Umbilical cord (tissue), 2 donors: ENCODE results near the gene DDX46. TPM values are rescaled to one million over a fixed set of nuclear protein-coding genes. Genes with fewer than 3 reads are reported as not detected.
A peak's percentile ranks its signal among the peaks of the same experiment; 100 is the strongest.
"Not testable (repeated sequence)": the region's sequence is repeated elsewhere in the genome, so short reads cannot be mapped to it uniquely, and the experiment has no call there.

ENCODE experiments used
- DNase-seq: peaks from one replicate; pipeline ENCODE4 v3.0.0-alpha.2; 2015; ENCODE audit warnings: low spot score
- total RNA-seq: library from RNA; depleted of rRNA; stranded (reverse); fragments of >200 nt; gene quantifications from one replicate; pipeline ENCODE4 v1.2.3, GENCODE V29; 2014; ENCODE audit warnings: low replicate concordance; ENCODE audit not compliant: insufficient read depth

DDX46 gene
- total RNA-seq, 1 donor from 2014 or later: 32.5 TPM

DNA sequence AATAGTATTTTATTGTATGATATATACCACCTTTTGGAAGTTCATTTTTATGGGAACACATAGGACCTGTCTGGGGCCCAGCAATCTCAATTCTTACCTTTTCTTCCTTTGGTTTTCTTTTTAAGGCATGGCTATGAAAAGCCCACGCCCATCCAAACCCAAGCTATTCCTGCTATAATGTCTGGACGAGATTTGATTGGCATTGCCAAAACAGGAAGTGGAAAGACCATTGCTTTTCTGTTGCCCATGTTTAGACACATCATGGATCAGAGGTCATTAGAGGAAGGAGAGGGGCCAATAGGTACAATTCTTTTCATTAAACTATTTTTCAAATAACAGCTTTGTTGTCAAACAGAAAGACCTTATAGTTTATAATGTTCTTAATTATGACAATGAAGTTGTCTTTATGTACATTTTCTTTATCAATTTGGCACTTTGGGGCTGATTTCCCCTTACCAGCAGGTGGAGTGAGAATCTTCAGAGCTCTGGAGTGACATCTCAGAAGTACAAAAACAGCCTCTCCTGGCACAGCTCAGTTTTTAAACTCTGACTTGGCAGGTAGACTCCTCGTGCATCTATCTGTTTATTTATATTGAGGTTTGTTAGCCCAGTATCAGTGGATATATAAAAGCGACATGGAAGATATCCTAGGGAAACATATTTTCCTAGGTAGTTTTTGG lies 25.8 kb downstream of the DDX46 start:
- no peak for DNase-seq

DNA sequence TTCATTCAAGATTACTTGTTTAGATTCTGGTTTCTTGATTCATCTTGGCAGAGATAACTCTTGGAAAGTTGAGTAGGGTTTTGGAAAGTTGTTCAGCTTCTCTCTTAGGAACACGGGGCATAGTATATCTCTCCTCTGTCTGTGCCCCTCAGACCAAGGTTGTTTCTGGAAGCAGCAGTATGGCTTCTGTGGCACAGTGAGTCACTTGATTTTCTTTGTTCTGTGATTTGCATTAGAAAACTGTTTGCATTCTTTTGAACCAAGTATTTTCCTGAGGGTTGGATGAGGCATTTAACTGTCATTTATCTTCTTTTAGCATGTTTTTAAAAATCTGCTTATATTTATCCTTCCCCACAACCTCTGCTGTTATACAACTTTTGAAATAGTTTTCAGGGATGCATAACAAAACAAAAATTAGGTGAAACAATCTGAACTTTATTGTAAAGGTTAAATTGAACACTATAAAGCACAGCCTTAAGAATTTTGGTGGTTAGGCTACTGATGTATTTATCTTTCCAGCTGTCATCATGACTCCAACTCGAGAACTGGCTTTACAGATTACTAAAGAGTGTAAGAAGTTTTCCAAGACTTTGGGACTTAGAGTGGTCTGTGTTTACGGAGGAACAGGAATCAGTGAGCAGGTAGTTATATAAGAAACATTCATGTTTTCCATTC lies 26.5 kb downstream of the DDX46 start:
- no peak for DNase-seq

DNA sequence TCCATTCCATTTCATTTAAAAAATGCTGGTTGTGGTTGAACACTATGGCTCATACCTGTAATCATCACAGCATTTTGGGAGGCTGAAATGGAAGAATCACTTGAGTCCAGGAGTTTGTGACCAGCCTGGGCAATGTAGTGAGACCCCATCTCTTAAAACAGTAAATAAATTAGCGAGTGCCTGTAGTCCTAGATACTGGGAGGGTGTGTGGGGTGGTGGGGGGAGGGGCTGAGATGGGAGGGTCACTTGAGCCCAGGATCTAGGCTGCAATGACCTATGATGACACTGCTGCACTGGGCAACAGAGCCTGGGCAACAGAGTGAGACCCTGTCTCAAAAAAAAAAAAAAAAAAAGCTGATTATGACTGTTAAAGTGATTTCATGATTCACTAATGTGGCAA lies 29.1 kb downstream of the DDX46 start:
- no peak for DNase-seq

DNA sequence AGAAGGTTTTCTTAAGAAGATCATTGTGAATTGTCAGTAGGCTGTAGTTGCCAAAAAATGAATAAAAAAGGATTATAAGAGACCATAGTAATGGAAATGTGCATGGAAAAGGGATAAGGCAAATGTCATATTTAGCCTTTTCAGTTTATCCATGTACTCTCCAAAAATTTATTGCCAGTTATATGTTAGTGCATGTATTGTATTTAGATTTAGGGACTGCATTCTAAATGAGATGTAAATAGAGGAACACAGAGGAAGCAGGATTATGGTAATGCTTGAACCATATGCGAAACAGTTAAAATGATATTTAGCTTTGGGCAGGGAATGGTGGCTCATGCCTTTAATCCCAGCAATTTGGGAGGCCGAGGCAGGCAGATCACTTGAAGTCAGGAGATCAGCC lies 33.0 kb downstream of the DDX46 start:
- DNase-seq: no peak

DNA sequence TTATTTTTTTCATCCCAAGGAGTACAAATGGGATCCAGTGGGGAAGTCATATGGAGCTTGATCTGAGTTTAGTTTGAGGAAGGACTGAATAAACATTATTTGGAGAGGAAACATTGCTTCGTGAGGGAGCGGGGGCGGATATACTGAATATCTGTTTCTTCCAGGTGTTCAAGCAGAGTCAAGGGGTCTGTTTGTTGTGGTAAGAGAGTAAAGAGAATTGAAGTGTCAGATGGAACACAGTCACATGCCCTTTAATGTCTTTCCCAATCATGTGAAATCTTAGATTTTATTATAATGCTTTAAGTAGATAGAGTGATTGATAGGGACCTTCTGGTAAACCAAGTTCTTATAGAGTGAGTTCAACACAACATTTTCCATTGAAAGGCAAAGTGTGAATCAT lies 33.7 kb downstream of the DDX46 start:
- no peak for DNase-seq

DNA sequence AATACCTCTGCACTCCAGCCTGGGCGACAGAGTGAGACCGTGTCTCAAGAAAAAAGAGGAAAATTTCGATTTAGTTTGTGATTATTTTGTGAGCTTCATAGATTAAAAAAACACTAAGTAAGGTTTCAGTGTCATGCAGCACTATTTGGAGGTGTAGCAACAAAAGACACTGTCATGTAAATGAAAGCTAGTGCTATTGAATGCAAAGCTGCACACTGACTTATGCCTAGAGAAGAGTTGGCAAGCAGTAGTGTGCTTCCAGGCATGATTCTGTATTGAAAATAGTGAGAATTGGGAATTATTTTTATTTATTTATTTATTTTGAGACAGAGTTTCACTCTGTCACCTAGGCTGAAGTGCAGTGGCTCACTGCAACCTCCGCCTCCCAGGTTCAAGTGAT lies 34.5 kb downstream of the DDX46 start:
- DNase-seq: no peak

DNA sequence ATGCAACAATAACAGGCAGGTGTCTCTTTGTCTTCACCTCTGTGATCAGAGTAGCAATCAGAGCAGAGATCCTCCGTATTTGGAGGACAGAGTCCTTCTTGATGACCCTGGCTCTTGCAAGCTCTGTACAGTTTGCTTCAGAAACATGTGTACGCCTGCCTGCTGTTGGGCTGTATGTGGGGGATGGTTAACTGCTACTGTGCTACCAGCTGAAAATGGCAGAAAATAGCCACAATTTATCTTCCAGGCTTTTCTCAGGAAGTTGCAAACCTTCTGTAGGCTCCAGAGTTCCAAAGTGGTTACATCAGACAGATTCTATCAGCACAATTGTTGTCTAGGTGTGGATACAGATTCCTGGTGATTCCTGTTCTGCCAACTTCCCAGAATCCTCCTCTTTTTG lies 35.5 kb downstream of the DDX46 start:
- DNase-seq: no peak

DNA sequence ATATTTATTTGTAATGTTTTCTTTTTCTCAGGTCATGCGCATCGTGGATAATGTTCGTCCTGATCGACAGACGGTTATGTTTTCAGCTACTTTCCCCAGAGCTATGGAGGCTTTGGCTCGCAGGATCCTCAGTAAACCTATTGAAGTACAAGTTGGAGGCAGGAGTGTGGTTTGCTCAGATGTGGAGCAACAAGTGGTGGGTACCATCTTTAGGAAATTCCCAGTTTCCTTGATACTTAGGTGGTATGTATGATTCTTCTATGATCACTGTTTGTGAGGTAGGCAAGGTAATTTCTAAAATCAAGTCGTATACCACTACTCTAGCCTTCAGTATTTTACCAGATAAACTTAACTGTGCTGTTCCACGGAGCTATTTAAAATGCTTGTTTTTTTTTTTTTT lies 36.2 kb downstream of the DDX46 start:
- no peak for DNase-seq

DNA sequence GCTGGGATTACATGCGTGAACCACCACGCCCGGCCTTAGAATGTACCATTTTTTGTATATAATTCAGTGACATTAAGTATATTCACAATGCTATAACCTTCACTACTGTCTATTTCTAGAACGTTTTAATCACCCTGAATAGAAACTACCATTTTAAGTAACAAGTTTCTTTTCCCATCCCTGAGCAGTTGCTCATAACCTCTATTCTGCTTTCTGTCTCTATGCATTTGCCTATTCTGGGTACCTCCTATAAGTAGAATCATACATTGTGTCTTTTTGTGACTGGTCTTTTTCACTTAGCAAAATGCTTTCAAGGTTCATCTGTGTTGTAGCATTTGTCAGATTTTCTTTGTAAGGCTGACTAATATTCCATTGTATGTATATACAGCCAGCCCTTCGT lies 39.9 kb downstream of the DDX46 start:
- no peak for DNase-seq

DNA sequence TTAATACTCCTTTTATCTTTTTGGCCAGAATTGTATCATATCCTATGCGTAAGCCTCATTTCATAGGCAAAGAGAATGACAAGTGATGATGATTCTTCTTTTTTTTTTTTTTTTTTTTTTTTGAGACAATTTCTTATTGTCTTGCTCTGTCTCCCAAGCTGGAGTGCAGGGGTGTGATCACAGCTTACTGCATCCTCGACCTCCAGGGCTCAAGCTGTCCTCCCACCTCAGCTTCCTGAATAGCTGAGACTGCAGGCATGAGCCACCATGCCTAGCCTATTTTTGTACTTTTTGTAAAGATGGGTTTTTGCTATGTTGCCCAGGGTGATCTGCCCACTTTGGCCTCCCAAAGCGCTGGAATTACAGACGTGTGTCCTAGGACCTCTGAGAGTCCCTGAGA lies 45.2 kb downstream of the DDX46 start:
- no peak for DNase-seq

DNA sequence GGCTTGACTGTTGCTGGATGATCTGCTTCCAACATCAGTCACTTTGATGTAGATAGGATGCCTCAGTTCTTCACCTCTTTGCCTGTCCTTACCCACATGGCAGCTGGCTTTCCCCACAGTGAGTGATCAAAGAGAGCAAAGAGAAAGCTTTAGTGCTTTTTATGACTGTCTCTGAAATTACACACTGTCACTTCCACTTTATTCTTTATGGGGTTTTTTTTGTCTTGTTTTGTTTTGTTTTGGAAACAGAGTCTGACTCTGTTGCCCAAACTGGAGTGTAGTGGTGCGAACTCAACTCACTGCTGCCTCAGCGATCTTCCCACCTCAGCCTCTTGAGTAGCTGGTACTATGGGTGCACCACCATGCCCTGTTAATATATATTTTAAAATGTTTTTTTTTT lies 54.8 kb downstream of the DDX46 start:
- DNase-seq: no peak

DNA sequence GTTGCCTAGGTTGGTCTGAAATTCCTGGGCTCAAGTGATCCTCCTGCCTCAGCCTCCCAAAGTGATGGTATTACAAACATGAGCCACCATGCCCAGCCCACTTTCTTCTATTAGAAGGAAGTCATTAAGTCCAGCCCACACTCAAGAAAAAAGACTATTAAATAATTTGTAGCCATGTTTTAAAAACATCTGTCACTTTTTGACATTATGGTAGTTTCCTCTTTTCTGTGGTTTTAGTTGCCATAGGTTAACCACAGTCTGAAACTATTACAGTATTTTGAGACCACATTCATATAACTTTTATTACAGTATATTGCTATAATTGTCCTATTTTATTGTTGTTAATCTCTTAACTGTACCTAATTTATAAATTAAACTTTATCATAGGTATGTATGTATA lies 55.2 kb downstream of the DDX46 start:
- DNase-seq: no peak

DNA sequence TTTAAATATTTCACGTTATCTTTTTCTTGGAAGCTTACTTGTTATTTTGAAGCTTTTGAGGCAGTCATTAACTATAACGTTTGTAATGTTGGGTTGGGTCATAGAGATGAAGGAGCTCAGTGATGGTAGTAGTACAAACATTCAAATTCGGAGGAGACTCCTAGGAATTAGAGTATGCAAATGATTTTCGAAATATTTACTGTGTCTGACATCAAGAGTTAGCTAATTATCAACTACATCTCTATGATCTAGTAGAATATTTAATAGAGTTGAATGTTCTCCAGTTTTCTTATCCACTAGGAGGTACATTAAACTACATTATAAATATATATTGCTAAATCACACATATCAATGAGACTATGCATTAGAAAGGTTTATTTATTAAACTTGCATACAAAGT lies 58.4 kb downstream of the DDX46 start:
- DNase-seq: no peak

DNA sequence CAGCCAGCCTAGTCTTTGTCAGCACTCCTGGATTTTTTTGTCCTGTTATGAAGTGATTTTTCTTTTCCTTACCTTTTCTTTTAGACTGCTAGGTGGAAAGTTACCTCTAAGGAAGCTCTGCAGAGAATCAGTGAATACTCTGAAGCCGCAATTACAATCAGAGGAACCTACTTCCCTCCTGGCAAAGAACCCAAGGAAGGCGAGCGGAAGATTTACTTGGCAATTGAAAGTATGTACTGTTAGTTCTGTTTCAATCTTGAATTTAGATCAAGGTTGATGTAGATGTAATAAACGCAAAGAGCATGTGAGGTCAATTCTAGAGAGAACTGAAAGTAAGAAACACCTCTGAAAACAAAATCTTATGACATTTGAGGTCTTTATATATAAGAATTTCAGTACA lies 60.2 kb downstream of the DDX46 start:
- no peak for DNase-seq

DNA sequence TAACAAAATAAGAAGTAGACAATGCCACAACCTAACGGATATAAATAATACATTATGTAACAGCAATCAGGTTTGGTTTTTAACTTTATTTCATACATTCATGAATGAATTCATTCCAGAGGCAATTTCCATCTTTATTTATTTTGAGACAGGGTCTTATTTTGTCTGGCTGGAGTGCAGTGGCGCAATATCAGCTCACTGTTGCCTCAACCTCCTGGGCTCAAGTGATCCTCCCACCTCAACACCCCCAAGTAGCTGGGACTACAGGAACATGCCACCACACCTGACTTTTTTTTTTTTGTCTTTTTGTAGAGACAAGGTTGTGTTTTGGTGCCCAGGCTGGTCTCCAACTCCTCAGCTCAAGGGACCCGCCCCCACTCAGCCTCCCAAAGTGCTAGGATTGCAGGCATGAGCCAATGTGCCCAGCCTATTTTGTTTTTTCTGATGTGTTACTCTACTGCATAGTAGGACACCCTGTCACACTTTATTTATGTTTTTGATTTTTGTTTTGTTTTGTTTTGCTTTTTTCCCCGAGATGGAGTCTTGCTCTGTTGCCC lies 60.9 kb downstream of the DDX46 start:
- no peak for DNase-seq

DNA sequence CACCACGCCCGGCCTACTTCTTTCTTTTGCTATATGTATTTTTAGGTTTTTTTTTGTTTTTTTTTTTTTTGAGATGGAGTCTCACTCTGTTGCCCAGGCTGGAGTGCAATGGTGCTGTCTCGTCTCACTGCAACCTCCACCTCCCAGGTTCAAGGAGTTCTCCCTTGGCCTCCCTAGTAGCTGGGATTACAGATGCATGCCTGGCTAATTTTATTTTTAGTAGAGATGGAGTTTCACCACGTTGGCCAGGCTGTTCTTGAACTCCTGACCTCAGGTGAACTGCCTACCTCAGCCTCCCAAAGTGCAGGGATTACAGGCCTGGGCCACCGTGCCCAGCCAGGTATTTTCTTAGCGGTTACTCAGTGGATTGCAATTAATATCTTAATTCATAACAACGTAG lies 63.3 kb downstream of the DDX46 start:
- DNase-seq: no peak

DNA sequence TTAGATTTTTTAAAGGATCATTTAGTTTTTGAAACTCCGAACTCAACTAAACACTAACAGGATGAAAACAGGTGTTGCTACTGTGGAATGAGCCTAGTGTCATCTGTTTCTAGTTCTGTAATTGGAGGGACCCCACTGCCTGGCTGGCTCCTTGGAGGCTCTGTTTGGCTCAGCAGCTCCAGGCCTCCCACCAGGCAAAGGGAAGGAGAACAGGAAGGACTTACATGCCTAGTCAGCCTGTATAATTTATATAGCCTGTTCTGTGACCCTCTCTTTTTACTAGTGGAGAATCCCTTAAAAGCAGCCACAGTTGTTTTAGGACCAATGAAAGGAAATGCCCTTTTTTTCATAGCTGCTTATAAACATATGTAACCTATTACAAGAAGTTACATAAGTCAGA lies 66.1 kb downstream of the DDX46 start:
- DNase-seq: no peak

DNA sequence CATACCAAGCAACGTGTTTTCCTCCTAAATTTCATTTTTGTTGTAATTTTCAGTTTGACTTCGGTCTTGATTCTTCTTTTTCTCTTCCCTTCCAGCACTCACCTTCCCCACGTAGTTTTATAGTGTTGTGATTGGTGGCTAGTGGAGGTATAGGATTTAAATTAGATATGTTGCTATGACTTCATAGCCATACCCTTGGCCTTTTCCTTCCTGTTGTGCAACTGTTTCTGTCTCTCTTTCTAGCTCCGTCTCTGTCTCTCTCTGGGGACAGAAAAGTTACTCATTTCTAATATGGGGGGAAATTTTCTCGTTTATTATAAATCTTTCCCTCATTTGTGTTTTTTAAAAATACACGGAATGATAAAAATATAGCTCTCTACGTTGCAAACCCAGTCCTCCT lies 66.6 kb downstream of the DDX46 start:
- DNase-seq: no peak

DNA sequence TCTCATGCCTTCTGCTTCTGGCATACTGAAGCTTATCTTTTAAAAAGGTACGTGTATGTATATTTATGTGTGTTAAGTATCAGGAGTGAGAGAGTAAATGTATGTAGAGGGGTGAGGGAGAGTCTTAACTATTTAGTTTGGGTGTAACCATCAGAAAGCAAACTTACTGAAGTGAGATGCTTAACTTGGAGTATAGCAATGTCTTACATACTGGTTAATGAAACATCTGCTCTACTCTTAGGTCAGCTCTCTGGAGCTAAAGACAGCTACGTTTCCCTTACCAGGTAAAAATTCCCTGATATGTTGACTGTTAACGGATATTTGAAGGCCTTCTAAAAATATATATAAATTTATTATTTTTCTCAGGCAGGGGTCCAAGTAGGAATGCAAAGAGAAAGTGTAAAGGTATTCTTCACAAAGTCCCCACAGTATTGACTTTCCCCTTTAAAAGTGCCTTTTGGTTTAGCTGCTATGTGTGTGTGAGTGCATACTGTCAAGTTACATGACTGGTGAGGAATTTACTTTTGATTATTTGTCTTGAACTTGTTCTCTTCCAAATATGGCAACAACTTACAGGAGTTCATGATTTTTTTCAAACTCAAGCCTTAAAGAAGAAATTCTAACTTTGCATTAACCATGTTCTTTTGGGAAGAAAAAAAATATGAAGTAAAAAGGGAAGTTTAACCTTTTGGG lies 74.9 kb downstream of the DDX46 start:
- peak; percentile 17 for DNase-seq

DNA sequence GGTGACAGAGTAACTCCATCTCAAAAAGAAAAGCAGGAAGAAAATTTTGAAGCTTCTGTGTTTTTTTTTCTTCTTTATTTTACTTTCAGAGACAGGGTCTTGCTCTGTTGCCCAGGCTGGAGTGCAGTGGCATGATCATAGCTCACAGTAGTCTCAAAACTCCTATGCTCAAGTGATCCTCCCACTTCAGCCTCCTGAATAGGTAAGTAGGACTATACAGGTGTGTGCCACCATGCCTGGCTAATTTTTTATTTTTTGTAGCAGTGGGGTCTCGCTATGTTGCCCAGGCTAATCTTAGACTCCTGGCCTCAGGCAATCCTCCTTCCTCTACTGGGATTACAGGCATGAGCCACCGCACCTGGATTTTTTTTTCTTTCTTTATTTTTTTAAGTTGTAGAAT lies 77.0 kb downstream of the DDX46 start:
- no peak for DNase-seq

DNA sequence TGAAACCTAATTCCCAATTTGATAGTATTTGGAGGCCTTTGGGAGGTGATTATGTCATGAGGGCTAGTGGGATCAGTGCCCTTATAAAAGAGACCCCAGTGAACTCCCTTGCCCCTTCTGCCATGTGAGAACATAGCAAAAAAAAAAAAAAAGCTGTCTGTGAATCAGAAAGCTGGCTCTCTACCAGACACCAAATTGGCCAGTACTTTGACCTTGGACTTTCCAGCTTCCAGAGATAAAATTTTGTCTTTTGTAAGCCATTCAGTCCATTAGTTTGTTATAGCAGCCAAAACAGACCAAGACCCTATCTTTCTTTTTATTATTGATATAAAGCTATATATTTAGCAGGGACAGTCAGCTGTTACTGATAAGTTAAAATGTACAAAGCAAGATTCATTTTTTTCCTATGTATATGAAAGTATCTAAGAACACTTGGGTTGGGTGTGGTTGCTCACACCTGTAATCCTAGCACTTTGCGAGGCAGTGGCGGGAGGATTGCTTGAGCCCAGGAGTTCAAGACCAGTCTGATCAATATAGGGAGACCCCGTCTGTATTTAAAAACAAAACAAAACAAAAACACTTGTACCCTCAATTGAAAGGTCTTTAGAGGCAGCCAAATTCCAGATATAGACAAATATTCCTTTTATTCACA lies 79.1 kb downstream of the DDX46 start:
- no peak for DNase-seq

DNA sequence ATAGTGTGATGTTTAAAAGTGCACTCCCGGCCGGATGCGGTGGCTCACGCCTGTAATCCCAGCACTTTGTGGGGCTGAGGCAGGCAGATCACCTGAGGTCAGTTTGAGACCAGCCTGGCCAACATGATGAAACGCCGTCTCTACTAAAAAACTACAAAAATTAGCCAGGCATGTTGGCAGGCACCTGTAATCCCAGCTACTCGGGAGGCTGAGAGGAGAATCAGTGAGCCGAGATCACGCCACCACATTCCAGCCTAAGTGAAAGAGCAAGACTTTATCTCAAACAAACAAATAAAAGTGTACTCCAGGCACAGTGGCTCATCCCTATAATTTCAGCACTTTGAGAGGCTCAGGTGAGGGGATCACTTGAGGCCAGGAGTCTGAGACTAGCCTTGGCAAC lies 79.8 kb downstream of the DDX46 start:
- not testable (repeated sequence) for DNase-seq
